Subcutaneous adipose tissue (tissue), 4 donors: ENCODE measurements around the gene TRPV4. TPM values are rescaled to one million over a fixed set of nuclear protein-coding genes. Genes with fewer than 3 reads are reported as not detected.

Experiments used
- total RNA-seq, 4 donors: library from RNA; depleted of rRNA; stranded (reverse); fragments of >200 nt; gene quantifications; one replicate each; pipeline ENCODE4 v1.1.0, GENCODE V29; 2016
- TF ChIP-seq, protein P1 (sequence below): fragments of 450-650 bp; IDR thresholded peaks from one replicate; pipeline ENCODE4 v1.5.1; 2016; ENCODE audit warnings: low read depth, mild to moderate bottlenecking, control low read depth, antibody characterized with exemption, moderate library complexity

Gene TRPV4
- total RNA-seq, 4 donors from 2014 or later: 0.88 to 1.7 (median 1.2) TPM

DNA sequence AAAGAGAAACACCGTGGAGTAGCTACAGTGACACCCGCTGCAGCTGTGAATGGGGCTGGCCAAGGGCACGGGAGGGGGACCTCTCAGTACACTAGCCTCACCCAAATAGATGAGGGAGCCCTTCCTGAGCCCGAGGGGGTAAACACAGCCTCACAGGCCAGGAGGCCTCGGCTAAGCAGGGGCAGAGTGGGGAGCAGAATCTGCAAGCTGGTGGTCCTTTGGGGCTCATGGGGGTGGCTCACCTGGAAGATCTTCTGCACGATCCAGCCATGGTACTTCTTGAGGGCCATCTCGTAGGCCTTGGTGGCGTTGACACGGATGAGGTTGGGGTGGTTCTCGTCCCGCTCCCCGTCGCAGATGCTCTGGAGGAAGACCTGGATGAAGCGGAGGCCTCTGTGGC lies 22.2 kb upstream of the TRPV4 start:
- TF ChIP-seq, protein P1, sequence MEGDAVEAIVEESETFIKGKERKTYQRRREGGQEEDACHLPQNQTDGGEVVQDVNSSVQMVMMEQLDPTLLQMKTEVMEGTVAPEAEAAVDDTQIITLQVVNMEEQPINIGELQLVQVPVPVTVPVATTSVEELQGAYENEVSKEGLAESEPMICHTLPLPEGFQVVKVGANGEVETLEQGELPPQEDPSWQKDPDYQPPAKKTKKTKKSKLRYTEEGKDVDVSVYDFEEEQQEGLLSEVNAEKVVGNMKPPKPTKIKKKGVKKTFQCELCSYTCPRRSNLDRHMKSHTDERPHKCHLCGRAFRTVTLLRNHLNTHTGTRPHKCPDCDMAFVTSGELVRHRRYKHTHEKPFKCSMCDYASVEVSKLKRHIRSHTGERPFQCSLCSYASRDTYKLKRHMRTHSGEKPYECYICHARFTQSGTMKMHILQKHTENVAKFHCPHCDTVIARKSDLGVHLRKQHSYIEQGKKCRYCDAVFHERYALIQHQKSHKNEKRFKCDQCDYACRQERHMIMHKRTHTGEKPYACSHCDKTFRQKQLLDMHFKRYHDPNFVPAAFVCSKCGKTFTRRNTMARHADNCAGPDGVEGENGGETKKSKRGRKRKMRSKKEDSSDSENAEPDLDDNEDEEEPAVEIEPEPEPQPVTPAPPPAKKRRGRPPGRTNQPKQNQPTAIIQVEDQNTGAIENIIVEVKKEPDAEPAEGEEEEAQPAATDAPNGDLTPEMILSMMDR: no peak

DNA sequence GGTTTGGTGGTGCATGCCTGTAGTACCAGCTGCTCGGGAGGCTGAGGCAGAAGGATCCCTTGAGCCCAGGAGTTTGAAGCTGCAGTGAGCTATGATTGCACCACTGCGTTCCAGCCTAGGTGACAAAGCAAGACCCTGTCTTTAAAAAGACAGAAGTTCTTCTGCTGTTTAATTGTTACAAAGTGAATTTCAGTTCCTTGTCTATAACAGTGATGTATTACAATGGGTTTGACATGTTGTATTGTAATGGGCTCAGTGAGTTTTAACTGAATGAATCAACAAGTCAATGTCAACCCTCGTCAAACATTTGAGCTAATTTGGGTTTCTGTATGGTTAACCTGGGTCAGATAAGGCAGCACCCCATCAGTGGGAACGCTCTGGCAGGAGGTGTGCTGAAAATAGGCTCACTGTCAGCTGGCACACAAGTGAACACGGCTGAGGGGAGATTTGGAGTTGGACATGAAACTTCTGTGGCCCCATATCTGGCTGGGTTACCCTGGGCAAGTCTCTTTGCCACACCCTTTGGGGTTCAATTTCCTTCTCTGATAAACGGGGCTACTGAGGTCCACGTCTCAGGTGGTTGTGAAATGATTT lies 14.0 kb upstream of the TRPV4 start:
- TF ChIP-seq, protein P1: no peak

DNA sequence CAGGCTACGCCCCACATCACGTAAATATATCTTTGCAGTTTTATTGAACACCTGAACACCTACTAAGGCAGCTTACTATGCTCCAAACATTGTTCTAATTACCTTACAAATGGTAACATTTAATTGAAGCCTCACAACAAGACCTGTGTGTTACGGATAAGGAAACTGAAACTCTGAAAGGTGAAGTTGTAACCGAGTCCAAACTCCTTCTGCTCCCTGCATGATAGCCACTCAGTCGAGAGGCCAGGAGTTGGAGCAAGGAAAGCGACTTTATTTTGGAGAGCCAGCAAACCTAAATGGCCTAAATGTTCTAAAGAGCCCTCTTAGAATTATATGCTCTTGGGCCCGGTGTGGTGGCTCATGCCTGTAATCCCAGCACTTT lies 12.6 kb upstream of the TRPV4 start:
- TF ChIP-seq, protein P1: no peak

DNA sequence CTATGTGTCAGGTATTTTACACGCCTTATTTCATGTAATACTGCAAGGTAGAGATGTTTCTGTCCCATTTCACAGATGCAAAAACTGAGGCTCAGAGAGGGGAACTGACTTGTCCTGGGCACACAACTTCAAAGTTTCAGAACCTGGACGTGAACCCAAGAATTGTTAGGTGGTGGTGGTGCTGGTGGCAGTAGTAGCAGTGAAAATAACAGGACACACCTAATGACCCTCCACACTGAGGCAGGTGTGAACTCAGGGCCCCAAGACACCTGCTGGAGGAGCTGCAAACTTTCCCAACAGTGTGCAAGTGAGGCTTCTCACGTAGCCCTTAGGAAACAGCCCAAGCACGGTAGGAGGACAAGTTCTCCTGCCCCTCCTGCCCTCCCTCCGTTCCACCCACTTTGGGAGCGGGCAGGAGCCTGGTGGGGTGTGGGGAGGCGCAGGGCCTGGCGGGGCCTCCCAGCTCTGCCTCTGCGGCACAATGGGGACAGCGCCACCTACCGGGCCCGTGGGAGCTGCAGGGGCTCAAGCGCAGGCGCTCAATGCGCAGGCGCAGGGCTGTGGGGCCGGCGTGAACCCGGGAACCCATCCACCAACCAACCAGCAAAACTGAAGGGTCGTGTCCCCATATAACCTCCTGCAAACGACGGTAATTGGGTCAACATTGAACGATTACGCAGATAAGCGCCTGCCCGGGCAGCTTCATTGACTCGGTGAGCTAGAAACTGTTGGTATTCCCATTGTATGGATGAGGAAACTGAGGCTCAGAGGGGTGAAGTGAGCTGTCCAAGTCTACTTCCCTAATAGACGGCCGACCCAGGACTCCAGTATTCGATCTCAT lies 12.0 kb upstream of the TRPV4 start:
- TF ChIP-seq, protein P1: no peak

DNA sequence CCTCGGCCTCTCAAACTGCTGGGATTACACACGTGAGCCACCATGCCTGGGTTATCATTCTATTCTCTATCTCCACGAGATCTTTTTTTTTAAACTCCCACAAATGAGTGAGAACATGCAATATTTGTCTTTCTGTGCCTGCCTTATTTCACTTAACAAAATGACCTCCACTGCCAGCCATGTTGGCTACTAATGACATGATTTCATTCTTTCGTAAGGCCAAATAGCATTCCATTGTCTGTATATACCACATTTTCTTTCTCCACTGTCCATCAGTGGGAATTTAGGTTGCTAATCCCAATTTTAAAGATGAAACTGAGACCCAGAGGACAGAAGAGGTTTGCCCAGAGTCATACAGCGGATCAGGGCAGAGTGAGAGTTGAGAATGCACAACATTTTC lies 10.9 kb upstream of the TRPV4 start:
- TF ChIP-seq, protein P1: no peak

DNA sequence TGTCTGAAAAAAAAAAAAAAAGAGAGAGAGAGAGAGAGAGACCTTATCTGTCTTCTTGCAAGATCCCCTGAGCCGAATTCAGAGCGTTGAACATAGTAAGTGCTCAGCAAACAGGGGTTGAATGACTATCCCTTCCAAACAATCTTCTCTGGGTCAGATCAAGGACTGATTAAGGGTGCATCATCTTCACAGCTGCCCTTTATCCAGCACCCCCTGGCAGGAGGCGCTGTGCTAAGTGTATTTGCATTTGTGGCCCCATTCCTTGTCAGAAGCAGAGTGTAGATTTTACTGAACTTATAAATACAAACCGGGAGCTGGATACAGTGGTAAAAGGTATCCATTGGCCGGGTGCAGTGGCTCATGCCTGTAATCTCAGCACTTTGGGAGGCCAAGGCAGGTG lies 8.8 kb upstream of the TRPV4 start:
- TF ChIP-seq, protein P1: no peak

DNA sequence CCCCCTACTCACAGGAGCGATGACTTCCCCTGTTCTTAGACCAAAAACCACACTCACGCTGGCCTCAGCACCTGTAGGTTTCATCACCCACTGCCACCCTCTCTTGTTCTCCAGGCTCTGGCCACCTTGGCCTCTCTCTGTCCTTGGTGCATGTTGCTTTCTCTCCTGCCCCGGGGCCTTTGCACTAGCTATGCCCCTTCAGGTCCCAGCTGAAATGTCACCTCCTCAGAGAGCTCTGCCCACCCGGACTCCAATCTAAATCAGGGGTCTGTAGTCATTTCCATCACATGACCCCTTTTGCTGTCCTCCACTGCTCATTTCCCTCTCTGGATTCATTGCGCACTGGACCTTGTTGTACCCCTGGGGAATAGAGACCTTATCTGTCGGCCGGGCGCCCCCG lies 8.2 kb upstream of the TRPV4 start:
- TF ChIP-seq, protein P1: no peak
